Activated CD4-positive, alpha-beta T cell treated with anti-CD3 and anti-CD28 coated beads, Interleukin-2, Interleukin-6, amounts not matched to agents 100 ng/mL and 50 ng/mL, durations not matched to agents 16 hours and 8 hours (primary cell): ENCODE data around the gene SSC4D.
A peak's percentile ranks its signal among the peaks of the same experiment; 100 is the strongest.
"Not testable (repeated sequence)": the region's sequence is repeated elsewhere in the genome, so short reads cannot be mapped to it uniquely, and the experiment has no call there.

Source experiments
- DNase-seq: peaks from one replicate; pipeline ENCODE4 v3.0.0-alpha.2; 2020

Gene SSC4D

GRCh38 chr7:76417654-76418310, 8.3 kb upstream of the SSC4D start:
- not testable (repeated sequence) for DNase-seq

GRCh38 chr7:76412249-76412648, 2.8 kb upstream of the SSC4D start:
- DNase-seq: no peak

DNA sequence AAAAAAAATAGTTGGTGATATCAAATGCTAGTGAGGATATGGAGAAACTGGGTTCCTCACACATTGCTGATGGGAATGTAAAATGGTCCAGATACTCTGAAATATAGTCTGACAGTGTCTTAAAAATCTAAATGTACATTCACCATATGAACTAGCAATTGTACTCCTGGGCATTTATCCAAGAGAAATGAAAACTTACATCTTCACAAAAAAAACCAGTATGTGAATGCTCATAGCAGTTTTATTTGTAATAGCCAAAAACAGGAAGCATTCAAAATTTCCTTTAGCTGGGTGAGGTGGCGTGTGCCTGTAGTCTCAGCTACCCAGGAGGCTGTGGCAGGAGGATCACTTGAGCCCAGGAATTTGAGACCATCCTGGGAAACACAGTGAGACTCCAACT, 2.1 kb upstream of the SSC4D start:
- DNase-seq: no peak

GRCh38 chr7:76408121-76408560, 1.4 kb downstream of the SSC4D start:
- DNase-seq: no peak

DNA sequence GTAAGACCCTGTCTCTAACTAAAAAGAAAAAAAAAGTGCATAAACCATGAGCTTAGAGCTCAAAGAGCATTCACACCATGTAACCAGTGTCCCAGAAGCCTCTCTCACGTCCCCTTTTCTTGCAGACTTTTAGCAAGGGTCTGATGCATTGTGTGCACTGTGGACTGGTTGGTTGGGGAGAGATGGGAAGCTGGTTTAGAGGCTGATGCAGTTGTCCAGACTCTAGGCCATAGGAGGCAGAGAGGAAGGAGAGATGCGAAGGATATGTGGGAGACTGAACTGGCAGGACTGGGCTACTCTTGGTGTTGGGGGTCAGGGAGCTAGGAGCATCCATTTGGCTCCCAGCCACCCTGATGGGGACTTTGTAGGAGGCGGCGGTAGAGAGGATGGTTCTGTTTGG, 1.8 kb downstream of the SSC4D start:
- no peak for DNase-seq

- DNase-seq: no peak
These were observed 3.8 kb downstream of the SSC4D start for GRCh38 chr7:76405738-76406137.

- no peak for DNase-seq
These were observed 5.6 kb downstream of the SSC4D start for GRCh38 chr7:76403780-76404494.

DNA sequence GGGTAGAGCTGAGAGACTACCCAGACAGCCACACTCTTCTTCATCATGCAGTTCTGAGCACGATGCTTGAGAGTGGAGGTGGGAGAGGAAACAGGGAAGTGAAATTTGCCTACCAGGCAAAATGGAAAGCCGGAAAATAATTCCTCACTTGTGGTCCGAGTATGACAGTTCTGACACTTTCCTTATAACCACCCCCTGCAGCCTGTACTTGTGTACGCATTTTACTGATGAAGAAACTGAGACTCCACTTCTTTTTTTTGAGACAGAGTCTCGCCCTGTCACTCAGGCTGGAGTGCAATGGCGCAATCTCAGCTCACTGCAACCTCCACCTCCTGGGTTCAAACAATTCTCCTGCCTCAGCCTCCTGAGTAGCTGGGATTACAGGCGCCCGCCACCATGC, 6.4 kb downstream of the SSC4D start:
- not testable (repeated sequence) for DNase-seq

GRCh38 chr7:76400248-76400647, 9.2 kb downstream of the SSC4D start:
- DNase-seq: no peak

DNA sequence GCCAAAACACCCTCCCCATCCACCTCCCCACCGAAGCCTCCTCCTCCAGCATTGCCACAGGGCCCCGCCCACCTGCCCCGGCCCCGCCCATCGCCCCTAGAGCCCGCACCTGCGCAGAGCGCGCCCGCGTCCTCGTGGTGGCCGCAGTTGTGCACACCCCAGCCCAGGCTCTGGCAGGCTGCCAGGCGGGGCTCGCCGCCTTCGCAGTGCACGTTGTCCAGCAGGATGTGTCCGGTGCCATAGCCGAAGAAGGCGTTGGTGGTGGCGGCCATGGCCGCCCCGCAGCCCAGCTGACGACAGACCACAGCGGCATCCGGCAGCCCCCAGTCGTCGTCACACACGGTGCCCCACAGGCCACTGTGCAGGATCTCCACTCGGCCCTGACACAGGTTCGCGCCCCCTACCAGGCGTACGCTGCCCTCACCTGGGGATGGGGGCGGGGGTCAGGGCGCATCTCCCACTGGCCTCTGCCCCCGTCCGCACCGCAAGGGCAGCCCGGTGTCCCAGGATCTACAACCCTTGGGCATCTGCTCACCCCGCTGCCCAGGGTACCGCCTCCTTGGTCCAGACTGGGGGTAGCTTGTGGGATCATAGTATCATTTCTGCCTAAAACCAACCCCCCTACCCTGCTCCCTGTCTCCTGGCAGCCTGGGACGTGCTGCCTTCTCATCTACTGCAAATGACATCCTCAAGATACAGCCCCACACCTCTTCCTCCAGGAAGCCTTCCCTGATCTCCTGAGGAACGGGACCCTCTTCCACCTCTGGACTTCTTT, 11.9 kb downstream of the SSC4D start:
- peak; percentile 89 for DNase-seq

- no peak for DNase-seq
These were observed 12.6 kb downstream of the SSC4D start for GRCh38 chr7:76396864-76397263.

DNA sequence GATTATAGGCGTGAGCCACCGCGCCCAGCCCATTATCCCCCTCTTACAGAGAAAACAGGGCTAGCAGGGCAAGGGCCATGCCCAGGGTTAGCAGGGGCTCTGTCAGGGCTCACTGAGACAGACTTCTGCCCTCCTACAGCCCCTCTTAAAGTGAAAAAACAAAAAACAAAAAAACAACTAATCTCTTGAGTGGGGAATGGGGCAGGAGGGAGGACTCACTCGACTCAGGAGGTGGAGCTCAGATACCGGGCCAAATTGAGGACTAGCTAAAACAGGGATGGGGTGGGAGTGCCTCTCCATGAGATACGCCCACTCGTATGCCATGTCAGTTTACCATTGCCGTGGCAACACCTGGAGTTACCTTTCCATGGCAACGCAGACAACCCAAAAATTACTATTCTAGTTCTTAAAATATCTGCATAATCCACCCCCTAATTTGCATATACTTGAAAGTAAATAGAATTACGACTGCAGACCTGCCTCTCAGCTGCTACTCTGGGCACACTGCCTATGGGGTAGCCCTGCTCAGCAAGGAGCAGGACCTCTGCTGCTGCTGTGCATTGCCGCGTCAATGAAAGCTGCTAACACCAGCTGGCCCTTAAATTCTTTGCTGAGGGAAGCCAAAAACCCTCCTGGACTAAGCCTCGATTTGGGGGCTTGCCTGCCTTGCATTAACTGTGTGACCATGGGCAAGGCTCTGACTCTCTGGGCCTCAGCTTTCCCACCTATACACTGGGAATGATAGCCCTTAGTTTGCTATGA, 13.4 kb downstream of the SSC4D start:
- DNase-seq: no peak

DNA sequence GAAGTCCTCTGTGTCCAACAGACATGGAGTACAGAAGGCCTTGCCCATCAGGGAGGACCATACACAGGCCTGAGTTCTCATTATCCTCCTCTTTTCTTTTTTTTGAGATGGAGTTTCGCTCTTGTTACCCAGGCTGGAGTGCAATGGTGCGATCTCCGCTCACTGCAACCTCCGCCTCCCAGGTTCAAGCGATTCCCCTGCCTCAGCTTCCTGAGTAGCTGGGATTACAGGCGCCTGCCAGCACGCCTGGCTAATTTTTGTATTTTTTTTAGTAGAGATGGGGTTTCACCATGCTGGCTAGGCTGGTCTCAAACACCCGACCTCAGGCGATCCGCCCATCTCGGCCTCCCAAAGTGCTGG, 13.9 kb downstream of the SSC4D start:
- DNase-seq: not testable (repeated sequence)

- DNase-seq: no peak
These were observed 14.5 kb downstream of the SSC4D start for GRCh38 chr7:76394957-76395356.

DNA sequence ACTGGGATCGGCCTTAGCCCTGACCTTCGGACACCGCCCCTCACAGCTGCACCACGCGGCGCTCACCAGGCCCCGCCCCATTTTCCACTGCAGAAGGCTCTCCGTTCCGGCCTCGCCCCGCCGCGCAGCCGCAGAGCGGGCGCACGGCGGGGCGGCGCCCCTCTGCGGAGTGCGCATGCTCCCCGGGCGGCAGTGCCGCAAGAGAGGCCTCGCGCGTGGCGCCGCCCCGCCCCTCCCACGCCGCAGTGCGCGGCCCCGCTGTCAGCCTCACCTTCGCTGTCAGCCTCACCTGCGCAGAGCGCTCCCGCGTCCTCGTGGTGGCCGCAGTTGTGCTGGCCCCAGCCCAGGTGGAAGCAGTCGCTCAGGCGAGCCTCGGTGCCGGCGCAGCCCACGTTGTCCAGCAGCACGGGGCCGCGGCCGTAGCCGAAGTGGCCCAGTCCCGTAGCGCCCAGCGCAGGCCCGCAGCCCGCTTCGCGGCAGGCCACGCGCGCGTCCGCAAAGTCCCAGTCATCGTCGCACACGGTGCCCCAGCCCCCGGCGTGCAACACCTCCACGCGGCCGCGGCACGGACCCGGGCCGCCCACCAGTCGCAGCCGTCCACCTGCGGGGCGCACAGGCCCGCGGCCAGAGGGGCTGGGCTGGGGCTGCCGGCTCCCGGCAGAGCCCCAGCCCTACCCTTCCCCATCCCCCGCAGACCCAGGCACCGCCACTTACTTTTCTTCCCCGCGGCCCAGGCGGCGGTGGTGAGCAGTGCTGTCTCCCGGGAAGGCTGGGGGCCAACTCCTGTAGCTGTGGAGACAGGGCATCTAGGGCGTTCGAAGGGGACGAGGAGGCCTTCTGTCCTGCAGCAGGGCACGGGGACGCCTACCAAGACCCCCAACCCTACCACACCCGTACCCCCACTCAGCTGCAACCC, 16.1 kb downstream of the SSC4D start:
- peak; percentile 95 for DNase-seq

DNA sequence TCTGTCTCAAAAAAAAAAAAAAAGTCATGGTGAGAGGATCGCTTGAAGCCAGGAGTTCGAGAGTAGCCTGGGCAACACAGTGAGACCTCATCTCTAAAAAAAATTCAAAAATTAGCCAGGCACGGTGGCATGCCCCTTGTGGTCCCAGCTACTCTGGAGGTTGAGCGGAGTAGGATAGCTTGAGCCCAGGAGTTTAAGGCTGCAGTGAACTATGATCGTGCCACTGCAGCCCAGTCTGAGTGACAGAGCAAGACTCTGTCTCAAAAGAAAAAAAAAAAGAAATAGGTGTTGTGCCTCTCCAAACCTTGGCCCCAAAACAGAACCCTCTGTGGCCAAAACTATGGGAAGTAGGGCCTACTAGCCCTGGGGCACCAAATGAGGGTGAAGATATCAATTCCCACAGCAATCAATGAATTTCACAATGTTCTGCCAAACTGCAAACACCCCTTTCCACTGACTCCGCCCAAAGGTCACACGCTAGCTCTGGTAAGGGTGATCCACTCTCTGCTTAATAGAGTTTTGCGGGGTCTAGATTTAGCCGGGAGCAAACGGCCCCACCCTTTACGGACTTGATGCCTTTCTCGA, 16.9 kb downstream of the SSC4D start:
- DNase-seq: no peak

DNA sequence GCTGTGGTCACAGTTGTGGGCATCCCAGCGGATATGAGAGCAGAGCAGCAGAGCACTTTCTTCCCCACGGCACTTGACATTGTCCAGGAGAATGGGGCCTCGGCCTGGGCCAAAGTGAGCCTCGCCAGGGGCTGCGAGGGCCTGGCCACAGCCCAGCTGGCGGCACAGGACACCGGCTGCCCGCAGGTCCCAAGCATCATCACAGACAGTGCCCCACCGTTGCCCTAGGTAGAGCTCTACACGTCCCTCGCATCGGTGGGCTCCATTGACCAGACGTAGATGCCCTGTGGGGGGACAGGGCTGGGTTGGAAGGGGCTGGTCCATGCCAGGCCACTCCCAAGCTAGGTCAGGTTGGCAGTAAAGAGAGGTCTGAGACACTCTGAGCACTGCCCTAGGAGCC, 19.4 kb downstream of the SSC4D start:
- no peak for DNase-seq

- not testable (repeated sequence) for DNase-seq
These were observed 21.7 kb downstream of the SSC4D start for GRCh38 chr7:76387789-76388188.

DNA sequence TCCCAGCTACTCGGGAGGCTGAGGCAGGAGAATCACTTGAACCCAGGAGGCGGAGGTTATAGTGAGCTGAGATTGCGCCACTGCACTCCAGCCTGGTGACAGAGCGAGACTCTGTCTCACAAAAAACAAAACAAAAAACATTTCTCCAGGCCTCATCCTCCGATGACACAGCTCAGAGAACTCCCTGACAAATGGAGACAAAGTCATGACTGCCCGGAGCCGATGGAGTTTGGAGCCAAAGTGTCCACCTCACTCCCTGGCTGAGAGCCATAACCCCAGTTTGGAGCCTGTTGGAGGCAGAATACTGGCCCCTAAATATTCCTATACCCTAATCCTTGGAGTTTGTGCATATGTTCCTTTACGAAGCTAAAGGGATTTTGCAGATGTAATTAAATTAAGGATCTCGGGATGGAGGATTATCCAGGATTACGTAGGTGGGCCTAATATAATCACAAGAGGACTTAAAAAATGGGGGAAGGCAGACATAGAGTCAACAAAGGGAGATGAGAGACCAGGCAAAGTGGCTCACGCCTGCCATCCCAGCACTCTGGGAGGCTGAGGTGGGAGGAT, 22.7 kb downstream of the SSC4D start:
- DNase-seq: no peak

GRCh38 chr7:76383089-76383944, 26.2 kb downstream of the SSC4D start:
- no peak for DNase-seq
